Brain microvascular endothelial cell (primary cell): ENCODE data around the gene MLST8.
A peak's percentile ranks its signal among the peaks of the same experiment; 100 is the strongest.

ENCODE experiments used
- DNase-seq: peaks from one replicate; pipeline ENCODE4 v3.0.0-alpha.2; 2020
- H3K27ac ChIP-seq: fragments of 250-450 bp; sonication (Bioruptor Pico); 2 replicates; pipeline ENCODE4 v1.5.1; 2020; ENCODE audit warnings: mild to moderate bottlenecking, moderate library complexity
- H3K27me3 ChIP-seq: fragments of 250-450 bp; sonication (Bioruptor Pico); replicated peaks from 2 replicates; pipeline ENCODE4 v1.5.1; 2020; ENCODE audit warnings: mild to moderate bottlenecking
- H3K36me3 ChIP-seq: fragments of 250-450 bp; sonication (Bioruptor Pico); replicated peaks from 2 replicates; pipeline ENCODE4 v1.5.1; 2020; ENCODE audit warnings: mild to moderate bottlenecking
- H3K4me3 ChIP-seq: 2 replicates; pipeline ENCODE4 v1.5.1; 2011; ENCODE audit warnings: low read depth, mild to moderate bottlenecking, control low read depth, low read length, moderate library complexity
- in situ Hi-C: cut with HindIII; loops from 2 replicates; pipeline ENCODE4 v1.10.0; 2017; ENCODE audit warnings: low sequenced_read_pairs, low pct_ligation_motif_present
- TF ChIP-seq, protein P1 (sequence below): IDR thresholded peaks from 2 replicates; pipeline ENCODE4 v1.5.1; 2011; ENCODE audit warnings: low read depth, mild to moderate bottlenecking, moderate library complexity, low read length, control low read depth, inconsistent platforms; ENCODE audit errors: missing control alignments

The MLST8 gene

GRCh38 chr16:2189252-2189893, 15.9 kb upstream of the MLST8 start:
- TF ChIP-seq, protein P1, sequence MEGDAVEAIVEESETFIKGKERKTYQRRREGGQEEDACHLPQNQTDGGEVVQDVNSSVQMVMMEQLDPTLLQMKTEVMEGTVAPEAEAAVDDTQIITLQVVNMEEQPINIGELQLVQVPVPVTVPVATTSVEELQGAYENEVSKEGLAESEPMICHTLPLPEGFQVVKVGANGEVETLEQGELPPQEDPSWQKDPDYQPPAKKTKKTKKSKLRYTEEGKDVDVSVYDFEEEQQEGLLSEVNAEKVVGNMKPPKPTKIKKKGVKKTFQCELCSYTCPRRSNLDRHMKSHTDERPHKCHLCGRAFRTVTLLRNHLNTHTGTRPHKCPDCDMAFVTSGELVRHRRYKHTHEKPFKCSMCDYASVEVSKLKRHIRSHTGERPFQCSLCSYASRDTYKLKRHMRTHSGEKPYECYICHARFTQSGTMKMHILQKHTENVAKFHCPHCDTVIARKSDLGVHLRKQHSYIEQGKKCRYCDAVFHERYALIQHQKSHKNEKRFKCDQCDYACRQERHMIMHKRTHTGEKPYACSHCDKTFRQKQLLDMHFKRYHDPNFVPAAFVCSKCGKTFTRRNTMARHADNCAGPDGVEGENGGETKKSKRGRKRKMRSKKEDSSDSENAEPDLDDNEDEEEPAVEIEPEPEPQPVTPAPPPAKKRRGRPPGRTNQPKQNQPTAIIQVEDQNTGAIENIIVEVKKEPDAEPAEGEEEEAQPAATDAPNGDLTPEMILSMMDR, result no peak
- Histone ChIP-seq H3K4me3 (no peak overlapping the region), H3K36me3 (no peaks in the 10 kb centered on the region), H3K27ac (no peak overlapping the region), H3K27me3 (peaks cover 3% of the 10 kb centered on the region)
- in situ Hi-C loops, result no loop called here
- DNase-seq, result no peak

DNA sequence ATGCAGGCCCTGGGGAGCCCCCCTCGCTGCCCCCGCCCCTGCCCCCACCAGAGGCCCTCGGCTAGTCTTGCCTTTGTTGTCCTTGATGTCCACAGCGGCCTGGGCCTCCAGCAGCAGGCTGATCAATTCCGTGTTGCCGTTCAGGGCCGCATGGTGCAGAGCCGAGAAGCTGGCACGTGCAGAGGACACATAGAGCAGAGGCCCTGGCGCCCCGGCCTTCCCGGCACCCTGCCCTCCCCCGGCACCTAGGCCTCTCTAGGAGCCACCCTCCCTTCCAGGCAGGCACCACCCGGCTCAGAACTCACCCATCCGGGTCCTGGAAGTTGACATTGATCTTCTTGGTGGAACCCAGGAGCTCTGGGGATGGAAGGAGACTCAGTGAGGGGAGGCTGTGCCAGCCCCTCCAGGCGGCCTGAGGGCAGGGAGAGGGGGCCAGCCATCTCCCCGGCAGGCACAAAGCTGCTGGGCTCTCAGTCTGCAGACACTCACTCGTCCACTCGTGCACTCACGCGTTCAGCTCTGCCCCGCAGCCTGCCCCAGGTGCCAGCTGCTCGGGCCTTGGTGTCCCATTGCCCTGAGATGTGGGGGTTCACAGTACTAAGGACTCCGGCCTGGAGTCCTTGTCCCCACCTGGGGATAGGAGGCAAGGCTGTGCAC, 15.1 kb upstream of the MLST8 start:
- H3K27me3 ChIP-seq, result peaks cover 10% of the 10 kb centered on the region
- in situ Hi-C loops, result no loop called here
- no peak for DNase-seq
- no peaks in the 10 kb centered on the region for H3K36me3 ChIP-seq
- TF ChIP-seq, protein P1, result no peak
- H3K27ac ChIP-seq, result no peak overlapping the region
- no peak overlapping the region for H3K4me3 ChIP-seq

- peaks cover 17% of the 10 kb centered on the region for H3K27me3 ChIP-seq
- H3K36me3 ChIP-seq, result no peaks in the 10 kb centered on the region
- H3K27ac ChIP-seq, result no peak overlapping the region
- in situ Hi-C loops, result no loop called here
- TF ChIP-seq, protein P1, result no peak
- no peak overlapping the region for H3K4me3 ChIP-seq
- no peak for DNase-seq
These were observed 14.4 kb upstream of the MLST8 start for GRCh38 chr16:2190659-2191445.

DNA sequence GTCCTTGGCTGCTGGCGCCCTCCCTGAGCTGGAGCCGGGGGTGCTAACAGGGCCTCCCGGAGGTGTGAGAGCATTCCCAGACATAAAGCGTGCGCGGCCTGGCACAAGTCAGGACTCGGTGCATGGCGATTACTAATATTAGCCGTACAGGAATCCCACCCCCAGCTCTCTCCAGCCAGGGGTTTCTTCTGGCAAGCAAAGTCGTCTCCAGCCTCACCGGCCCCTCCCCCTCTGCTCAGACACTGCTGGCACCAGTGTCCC, 13.9 kb upstream of the MLST8 start:
- no peaks in the 10 kb centered on the region for H3K36me3 ChIP-seq
- no peak overlapping the region for H3K27ac ChIP-seq
- H3K27me3 ChIP-seq, result peaks cover 21% of the 10 kb centered on the region
- TF ChIP-seq, protein P1, result no peak
- in situ Hi-C loops, result no loop called here
- no peak for DNase-seq
- H3K4me3 ChIP-seq, result no peak overlapping the region

GRCh38 chr16:2194166-2194834, 11.0 kb upstream of the MLST8 start:
- Histone ChIP-seq H3K36me3 (no peaks in the 10 kb centered on the region), H3K4me3 (no peak overlapping the region), H3K27me3 (peaks cover 44% of the 10 kb centered on the region), H3K27ac (no peak overlapping the region)
- DNase-seq, result peak; percentile 37
- in situ Hi-C loops, result no loop called here
- TF ChIP-seq, protein P1, result no peak
